NCI-H187 (cell line): Measurements from ENCODE around the gene LRPAP1.
"Not testable (repeated sequence)": the region's sequence is repeated elsewhere in the genome, so short reads cannot be mapped to it uniquely, and the experiment has no call there.

Experiments used
- DNase-seq, 2 experiments: peaks; one replicate each; lab custom pipeline; 2025; lab: John Stamatoyannopoulos, UW

LRPAP1 gene

DNA sequence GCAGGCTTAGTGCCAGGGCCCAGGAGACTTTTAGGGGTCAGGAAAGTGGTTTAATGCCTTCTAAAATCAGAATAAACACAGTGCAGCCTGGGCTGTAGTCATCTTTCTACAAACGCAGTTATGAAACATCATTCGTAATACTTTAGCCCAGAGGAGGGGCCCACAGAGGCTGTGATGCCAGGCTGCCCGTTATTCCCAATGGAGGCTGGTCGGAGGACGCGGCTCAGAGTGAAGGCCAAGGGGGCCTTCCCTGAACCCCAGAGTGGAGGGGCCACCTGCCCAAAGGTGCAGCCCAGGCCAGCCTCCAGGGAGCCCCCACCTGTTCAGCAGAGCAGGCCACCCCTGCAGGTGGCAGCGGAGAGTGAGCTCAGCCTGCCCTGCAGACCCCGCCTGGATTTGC, 29.9 kb upstream of the LRPAP1 start:
- not testable (repeated sequence) for DNase-seq

DNA sequence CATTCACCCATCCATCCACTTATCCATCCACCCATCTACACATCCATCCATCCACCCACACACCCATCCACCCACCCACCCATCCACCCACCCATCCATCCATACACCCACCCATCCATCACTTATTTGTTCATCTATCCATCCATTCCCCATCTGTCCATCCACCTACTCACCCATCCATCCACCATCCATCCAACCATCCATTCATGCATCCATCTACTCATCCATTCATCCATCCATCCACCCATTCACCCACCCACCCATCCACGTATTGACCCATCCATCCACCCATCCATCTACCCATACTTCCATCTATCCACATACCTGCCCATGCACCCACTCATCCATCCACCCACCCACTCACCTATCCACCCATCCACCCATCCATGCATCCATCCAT, 28.2 kb upstream of the LRPAP1 start:
- DNase-seq, result not testable (repeated sequence)

DNA sequence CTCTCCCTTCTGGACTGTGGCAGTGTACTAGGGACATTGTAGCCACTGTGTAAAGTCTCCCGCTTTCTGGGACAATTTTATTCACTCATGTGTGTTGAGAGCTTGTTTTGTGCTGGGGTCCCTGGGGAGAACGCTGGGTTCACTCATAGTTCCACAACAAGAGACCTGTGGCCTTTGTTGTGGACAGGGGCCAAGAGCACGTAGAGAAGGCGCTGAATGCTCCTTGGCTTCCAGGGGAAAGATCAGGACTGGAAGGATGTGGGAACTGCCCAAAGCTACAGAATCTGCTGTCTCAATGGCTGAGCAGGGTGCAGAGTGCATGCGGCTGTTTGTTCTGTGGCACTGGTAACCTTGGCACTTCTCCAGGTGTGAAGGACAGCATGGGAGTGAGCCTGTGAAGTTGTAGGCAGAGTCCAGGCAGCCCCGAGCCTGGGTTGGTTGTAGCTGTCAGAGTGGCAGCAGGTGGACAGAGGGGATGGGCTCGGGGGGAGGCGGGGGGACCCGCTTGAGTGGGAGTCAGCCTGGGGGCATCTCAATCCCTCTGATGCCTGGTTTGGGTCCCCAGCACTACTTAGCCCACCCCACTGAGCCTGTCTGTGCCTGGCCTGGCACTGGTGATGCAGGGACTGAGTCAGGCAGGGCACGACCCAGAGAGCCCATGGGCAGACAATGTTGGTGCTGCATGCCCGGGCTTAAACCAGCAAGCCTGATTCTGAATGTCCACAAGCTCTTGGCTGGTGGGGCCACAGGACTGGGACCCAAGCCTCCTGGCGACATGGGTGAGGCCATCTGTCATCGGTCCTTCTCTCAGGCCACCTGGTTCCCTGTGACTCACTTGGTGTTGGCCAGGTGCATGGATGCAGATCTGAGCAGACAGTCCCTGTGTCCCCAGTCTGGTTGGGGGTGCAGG, 27.4 kb upstream of the LRPAP1 start:
- DNase-seq, result not testable (repeated sequence)

DNA sequence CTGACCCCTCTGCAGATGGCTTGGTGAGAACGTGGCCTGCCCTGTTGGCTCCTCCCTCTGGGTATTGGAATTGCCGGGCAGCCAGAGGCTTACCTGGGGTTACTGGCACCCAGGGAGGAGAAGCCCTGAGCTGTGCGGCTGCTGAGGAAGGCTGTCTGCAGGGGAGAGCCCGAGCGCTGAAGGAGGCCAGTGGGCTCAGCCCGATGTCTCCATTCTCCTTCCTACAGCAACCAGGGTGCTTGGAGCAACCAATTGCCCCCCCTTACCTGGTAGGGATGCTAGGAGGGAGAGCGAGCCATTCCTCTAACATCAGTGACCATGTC, 26.3 kb upstream of the LRPAP1 start:
- DNase-seq, result not testable (repeated sequence)

- not testable (repeated sequence) for DNase-seq
Observed at GRCh38 chr4:3557676-3558513, 25.7 kb upstream of the LRPAP1 start.

GRCh38 chr4:3557088-3557492, 24.9 kb upstream of the LRPAP1 start:
- DNase-seq, result not testable (repeated sequence)

DNA sequence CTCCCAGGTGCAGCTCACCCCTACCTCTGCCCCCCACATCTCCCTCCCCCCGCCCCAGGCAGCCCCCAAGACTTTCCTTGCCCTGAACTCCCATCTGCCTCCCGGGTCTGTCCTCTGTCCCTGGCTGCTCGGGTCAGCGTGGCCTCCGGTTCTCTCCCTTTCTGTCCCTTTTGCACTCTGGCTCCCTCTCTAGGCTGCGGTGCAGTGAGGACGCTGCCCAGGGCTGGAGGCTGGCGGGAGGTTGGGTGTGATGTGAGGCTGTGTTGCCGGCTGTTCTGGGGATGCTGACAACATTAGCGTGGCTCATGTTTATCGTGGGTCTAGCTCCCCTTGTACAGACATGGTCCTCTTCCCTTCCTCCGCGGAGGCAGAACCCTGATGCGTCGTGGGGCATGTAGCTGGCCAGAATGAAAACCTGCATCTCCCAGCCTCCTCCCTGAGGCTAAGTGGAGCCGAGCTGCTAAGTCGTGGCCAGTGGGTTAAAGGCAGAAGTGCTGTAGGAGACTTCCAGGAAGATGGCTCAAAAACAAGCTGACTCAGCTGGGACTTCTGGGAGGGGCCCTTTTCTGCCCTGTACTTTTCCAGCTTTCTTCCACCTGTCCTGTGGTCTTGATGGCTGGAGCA, 24.1 kb upstream of the LRPAP1 start:
- DNase-seq, result not testable (repeated sequence)

DNA sequence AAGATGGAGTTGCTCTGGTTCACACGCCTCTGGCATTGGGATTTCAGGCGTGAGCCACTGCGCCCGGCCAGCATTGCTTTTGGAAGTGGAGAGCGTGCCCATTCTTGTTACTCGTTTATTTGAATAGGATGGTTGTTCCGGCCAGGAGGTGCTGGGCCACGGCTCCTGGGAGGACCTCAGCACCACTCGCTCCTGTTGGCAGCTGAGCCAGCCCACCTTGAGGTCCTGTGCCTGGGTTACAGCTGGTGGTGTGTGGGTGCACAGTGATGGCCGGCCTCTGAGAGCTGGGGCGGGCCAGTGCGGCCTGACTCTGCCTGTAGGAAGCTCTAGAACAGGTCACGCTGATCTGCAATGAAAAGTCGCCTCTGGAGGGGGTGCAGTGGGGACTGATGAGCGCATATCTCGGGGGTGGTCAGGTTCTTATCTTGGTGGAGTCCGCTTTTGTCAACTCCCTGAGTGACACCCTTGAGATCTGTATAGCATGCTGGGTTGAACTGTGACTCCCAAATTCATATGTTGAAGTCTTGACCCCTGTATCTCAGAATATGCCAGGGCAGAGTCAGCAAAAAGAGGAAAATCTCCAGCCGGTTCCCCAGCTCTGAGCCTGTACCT, 23.3 kb upstream of the LRPAP1 start:
- DNase-seq, result not testable (repeated sequence)

DNA sequence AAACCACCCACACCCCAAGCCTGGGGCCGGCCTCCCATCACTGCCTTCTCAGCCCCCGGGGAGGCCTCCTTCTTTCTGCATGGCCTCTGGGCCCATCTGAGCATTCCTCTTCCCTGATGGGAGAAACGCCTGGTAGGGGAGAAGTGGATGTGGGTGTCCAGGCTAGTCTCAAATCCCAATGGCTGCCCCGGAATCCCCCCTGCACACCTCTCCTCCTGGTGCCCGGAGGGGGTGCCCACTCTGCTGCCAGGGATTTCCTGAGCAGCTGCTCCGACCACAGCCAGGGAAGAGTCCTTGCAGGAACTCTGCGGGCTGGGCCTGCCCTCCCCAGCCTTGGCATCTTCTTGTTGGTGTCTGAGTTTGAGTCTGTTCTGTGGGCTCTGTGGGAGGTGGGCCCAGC, 19.1 kb upstream of the LRPAP1 start:
- DNase-seq, result not testable (repeated sequence)

- DNase-seq, result not testable (repeated sequence)
Observed at GRCh38 chr4:3550792-3551325, 18.6 kb upstream of the LRPAP1 start.

- not testable (repeated sequence) for DNase-seq
Observed at GRCh38 chr4:3550041-3550440, 17.8 kb upstream of the LRPAP1 start.

DNA sequence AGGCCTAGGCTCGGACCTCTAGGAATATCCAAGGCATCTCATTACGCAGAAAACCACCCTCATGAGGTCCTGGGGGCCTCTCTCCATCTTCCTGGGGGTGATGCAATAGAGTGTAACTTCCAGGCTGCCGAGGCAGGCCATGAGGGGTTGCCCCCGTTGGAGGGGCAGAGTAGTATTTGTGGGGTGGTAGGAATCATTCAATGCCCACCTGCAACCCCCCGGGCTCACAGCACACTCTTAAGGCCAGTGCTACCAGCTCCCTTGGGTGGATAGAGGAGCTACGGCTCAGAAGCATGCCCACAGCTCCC, 17.4 kb upstream of the LRPAP1 start:
- DNase-seq, result not testable (repeated sequence)

- not testable (repeated sequence) for DNase-seq
Observed at GRCh38 chr4:3548991-3549693, 16.9 kb upstream of the LRPAP1 start.

GRCh38 chr4:3546721-3547120, 14.5 kb upstream of the LRPAP1 start:
- not testable (repeated sequence) for DNase-seq

DNA sequence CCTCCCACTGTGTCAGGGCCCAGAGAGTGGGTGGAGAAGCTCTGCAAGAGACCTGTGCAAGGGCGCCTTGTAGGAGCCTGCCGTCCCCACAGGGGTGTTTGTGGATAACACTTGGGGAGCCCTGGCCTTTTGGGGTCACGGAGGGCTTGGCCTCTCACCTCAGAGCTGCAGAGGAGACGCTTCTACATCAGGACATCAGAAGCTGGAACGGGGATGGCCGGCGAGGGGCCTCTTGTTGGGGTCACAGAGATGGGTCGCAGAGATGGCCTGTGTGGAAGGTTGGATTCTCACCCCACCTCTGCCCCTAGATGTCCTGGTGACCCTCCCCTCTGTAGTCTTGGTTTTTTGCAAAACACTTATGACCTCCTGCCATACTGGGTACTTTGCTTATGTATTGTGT, 13.1 kb upstream of the LRPAP1 start:
- not testable (repeated sequence) for DNase-seq

DNA sequence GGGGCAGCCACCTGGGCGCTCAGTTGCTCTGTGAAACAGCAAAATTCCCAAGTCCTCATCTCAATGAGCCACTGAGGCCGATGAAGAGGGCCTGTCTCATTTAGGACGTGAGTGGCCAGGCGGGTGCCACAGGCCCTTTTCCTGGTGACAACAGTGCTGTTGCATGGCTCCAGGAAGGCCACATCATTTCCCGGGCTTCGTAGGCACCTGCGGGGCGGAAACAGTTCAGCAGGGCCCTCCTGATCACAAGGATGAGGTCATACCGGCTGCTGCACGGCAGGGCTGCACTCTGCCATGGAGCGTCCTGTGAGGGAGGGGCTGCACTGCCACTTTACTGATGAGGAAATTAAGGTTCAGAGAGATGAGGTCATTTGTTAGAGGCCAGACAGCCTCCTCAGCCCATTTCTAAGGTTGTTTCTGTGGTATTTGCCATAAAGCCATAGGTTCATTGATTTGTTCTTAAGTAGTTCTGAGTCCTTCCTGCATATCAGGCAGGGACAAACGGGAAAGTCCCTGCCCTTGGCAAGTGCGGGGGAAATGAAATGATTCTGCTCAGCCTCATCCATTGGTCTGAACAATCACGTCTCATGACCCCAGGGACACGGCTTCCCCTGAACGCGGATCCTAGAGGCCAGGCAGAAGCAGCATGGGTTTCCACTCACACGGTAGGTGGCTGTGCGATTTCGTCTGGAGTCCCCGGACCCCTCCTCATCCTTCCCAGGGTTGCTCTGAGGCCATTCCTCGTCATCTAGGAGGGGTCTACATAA, 12.2 kb upstream of the LRPAP1 start:
- DNase-seq, result not testable (repeated sequence)

- DNase-seq, result not testable (repeated sequence)
Observed at GRCh38 chr4:3543415-3543814, 11.2 kb upstream of the LRPAP1 start.

DNA sequence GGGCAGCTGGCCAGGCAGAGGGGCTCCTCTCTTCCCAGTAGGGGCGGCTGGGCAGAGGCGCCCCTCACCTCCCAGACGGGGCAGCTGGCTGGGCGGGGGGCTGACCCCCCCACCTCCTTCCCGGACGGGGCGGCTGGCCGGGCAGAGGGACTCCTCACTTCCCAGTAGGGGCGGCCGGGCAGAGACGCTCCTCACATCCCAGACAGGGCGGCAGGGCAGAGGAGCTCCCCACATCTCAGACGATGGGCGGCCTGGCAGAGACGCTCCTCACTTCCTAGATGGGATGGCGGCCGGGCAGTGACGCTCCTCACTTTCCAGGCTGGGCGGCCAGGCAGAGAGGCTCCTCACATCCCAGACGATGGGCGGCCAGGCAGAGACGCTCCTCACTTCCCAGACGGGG, 6.7 kb upstream of the LRPAP1 start:
- DNase-seq, result not testable (repeated sequence)

DNA sequence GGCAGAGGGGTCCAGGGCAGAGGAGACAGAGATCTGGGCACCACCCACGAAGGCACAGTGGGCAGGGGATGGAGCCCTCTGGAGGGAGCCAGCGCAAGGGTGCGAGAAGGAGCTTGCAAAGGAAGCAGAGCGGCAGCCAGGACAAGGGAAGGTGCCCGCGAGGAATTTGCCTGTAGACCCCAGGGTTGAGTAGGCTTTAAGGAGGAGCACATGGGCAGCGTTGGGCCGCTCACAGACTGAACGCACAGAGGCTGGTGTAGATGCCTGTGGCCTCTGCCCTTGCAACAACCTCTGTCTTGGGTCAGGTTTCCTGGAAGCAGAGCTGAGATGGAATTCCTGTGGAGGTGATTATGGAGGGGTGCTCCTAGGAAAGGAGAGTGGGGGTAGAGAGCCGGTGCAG, 3.6 kb upstream of the LRPAP1 start:
- not testable (repeated sequence) for DNase-seq

DNA sequence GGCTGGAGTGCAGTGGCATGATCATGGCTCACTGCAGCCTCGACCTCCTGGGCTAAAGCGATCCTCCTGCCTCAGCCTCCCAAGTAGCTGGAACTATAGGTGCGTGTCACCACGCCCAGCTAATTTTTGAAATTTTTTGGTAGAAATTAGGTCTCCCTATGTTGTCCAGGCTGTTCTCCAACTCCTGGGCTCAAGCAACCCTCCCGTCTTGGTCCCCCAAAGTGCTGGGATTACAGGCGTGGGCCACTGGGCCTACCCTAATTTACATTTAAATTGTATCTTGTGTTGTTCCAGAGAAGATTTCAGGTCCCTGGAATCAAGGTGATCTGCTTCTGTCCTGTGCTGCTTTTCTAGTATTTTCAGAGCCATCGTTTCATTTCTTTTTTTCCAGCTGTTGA, 1.2 kb upstream of the LRPAP1 start:
- no peak for DNase-seq
